B cell (primary cell): Measurements from ENCODE around the gene NGDN.
"Not testable (repeated sequence)": the region's sequence is repeated elsewhere in the genome, so short reads cannot be mapped to it uniquely, and the experiment has no call there.

Experiments used
- EZH2 ChIP-seq: IDR thresholded peaks from 2 replicates; pipeline ENCODE4 v1.6.1; 2012; ENCODE audit warnings: borderline replicate concordance, low read depth, mild to moderate bottlenecking, moderate library complexity, low read length; ENCODE audit not compliant: insufficient read depth, poor library complexity, severe bottlenecking
- TF ChIP-seq, protein P1 (sequence below): fragments of 200-600 bp; IDR thresholded peaks from one replicate; pipeline ENCODE4 v1.8.0; 2022; ENCODE audit warnings: antibody characterized with exemption, mild to moderate bottlenecking

DNA sequence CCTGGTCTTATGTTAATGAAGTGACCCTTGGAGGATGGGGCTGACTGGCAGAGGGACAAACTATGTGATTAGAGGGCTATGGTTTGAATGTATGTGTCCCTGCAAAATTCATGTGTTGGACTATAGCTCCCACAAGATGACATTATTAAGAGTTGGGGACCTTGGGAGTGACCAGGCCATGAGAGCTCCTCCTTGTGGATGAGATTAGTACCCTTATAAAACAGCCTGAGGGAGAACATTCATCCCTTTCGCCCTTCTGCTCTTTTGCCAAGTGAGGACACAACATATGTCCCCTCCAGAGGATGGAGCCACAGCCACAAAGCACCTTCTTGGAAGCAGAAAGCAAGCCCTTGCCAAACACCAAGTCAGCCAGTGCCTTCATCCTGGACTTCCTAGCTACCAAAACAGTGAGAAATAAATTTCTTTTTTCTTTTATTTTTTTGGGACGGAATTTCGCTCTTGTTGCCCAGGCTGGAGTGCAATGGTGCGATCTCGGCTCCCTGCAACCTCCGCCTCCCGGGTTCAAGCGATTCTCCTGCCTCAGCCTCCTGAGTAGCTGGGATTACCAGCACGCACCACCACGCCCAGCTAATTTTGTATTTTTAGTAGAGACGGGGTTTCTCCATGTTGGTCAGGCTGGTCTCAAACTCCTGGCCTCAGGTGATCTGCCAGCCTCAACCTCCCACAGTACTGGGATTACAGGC lies 12.5 kb upstream of the NGDN start:
- TF ChIP-seq, protein P1, sequence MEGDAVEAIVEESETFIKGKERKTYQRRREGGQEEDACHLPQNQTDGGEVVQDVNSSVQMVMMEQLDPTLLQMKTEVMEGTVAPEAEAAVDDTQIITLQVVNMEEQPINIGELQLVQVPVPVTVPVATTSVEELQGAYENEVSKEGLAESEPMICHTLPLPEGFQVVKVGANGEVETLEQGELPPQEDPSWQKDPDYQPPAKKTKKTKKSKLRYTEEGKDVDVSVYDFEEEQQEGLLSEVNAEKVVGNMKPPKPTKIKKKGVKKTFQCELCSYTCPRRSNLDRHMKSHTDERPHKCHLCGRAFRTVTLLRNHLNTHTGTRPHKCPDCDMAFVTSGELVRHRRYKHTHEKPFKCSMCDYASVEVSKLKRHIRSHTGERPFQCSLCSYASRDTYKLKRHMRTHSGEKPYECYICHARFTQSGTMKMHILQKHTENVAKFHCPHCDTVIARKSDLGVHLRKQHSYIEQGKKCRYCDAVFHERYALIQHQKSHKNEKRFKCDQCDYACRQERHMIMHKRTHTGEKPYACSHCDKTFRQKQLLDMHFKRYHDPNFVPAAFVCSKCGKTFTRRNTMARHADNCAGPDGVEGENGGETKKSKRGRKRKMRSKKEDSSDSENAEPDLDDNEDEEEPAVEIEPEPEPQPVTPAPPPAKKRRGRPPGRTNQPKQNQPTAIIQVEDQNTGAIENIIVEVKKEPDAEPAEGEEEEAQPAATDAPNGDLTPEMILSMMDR, result not testable (repeated sequence)
- not testable (repeated sequence) for TF ChIP-seq EZH2
